HepG2 (cell line): Measurements from ENCODE around the gene MPP3. TPM values are rescaled to one million over a fixed set of nuclear protein-coding genes. Genes with fewer than 3 reads are reported as not detected.

Source experiments
- CBX5 ChIP-seq: sonication (generic); formaldehyde crosslinking; IDR thresholded peaks from 2 replicates; pipeline ENCODE4 v1.4.0; 2020; ENCODE audit warnings: missing genetic modification reagents, borderline replicate concordance
- FOXK1 ChIP-seq: sonication (generic); formaldehyde crosslinking; IDR thresholded peaks from 2 replicates; pipeline ENCODE4 v1.4.0; 2020; ENCODE audit warnings: low read depth, missing genetic modification reagents, borderline replicate concordance
- FUBP1 ChIP-seq: sonication (generic); formaldehyde crosslinking; IDR thresholded peaks from 2 replicates; pipeline ENCODE4 v1.5.1; 2020; ENCODE audit warnings: missing genetic modification reagents, mild to moderate bottlenecking, borderline replicate concordance
- GATAD2A ChIP-seq: IDR thresholded peaks from 2 replicates; pipeline ENCODE4 v1.6.1; 2016
- HNF4G ChIP-seq, 2 experiments: sonication (generic) in 1 of 2; formaldehyde crosslinking in 1 of 2; IDR thresholded peaks; 2 replicates each; pipeline versions ENCODE4 v1.4.0 to v1.6.1; 2011 to 2020; ENCODE audit warnings: borderline replicate concordance in 2 of 2, low read depth in 2 of 2, mild to moderate bottlenecking in 2 of 2, low read length in 1 of 2, missing genetic modification reagents in 1 of 2, moderate library complexity in 1 of 2
- HOXA9 ChIP-seq: sonication (generic); formaldehyde crosslinking; IDR thresholded peaks from 2 replicates; pipeline ENCODE4 v1.8.1; 2022; ENCODE audit warnings: missing genetic modification reagents, mild to moderate bottlenecking, moderate library complexity, borderline replicate concordance
- JDP2 ChIP-seq: sonication (generic); formaldehyde crosslinking; IDR thresholded peaks from 2 replicates; pipeline ENCODE4 v1.8.1; 2022; ENCODE audit warnings: missing genetic modification reagents, borderline replicate concordance
- MYC ChIP-seq: sonication (generic); formaldehyde crosslinking; IDR thresholded peaks from 2 replicates; pipeline ENCODE4 v1.9.0; 2021; ENCODE audit warnings: missing genetic modification reagents, borderline replicate concordance
- NBN ChIP-seq: fragments of 450-650 bp; conservative IDR thresholded peaks from 2 replicates; pipeline ENCODE4 v1.6.1; 2017
- NFE2 ChIP-seq: sonication (generic); formaldehyde crosslinking; IDR thresholded peaks from 2 replicates; pipeline ENCODE4 v1.4.0; 2020; ENCODE audit warnings: missing genetic modification reagents
- NFYC ChIP-seq: IDR thresholded peaks from 2 replicates; pipeline ENCODE4 v1.6.1; 2016; ENCODE audit warnings: missing genetic modification reagents, missing compliant biosample characterization
- PCBP2 ChIP-seq: fragments of 200-400 bp; formaldehyde crosslinking; optimal IDR thresholded peaks from 2 replicates; pipeline ENCODE3; 2018; ENCODE audit warnings: low read length, low read depth; ENCODE audit not compliant: poor library complexity, severe bottlenecking
- RBFOX2 ChIP-seq: fragments of 200-400 bp; formaldehyde crosslinking; IDR thresholded peaks from 2 replicates; pipeline ENCODE4 v1.6.1; 2017; ENCODE audit warnings: low read depth, mild to moderate bottlenecking, low read length
- SMARCE1 ChIP-seq: fragments of 450-650 bp; IDR thresholded peaks from 2 replicates; pipeline ENCODE4 v1.6.1; 2017; ENCODE audit warnings: borderline replicate concordance
- TARDBP ChIP-seq: sonication (generic); formaldehyde crosslinking; IDR thresholded peaks from 2 replicates; pipeline ENCODE4 v1.8.0; 2022; ENCODE audit warnings: mild to moderate bottlenecking, missing genetic modification reagents
- ZFP91 ChIP-seq: sonication (generic); formaldehyde crosslinking; IDR thresholded peaks from 2 replicates; pipeline ENCODE4 v1.9.0; 2022; ENCODE audit warnings: missing genetic modification reagents, mild to moderate bottlenecking, borderline replicate concordance
- ZFX ChIP-seq: sonication (generic); formaldehyde crosslinking; IDR thresholded peaks from 2 replicates; pipeline ENCODE4 v1.4.0; 2020; ENCODE audit warnings: mild to moderate bottlenecking, low read depth, missing genetic modification reagents, moderate library complexity
- ZNF30 ChIP-seq: sonication (generic); formaldehyde crosslinking; IDR thresholded peaks from 2 replicates; pipeline ENCODE4 v1.5.0; 2020; ENCODE audit warnings: mild to moderate bottlenecking, missing genetic modification reagents
- ZNF331 ChIP-seq: sonication (generic); formaldehyde crosslinking; IDR thresholded peaks from 2 replicates; pipeline ENCODE4 v1.4.0; 2020; ENCODE audit warnings: missing genetic modification reagents
- ZNF496 ChIP-seq: sonication (generic); formaldehyde crosslinking; IDR thresholded peaks from 2 replicates; pipeline ENCODE4 v1.8.1; 2023; ENCODE audit warnings: mild to moderate bottlenecking, moderate library complexity, missing genetic modification reagents; ENCODE audit not compliant: insufficient replicate concordance
- ZNF557 ChIP-seq: sonication (generic); formaldehyde crosslinking; IDR thresholded peaks from 2 replicates; pipeline ENCODE4 v1.4.0; 2020; ENCODE audit warnings: missing genetic modification reagents
- ZNF597 ChIP-seq: sonication (generic); formaldehyde crosslinking; IDR thresholded peaks from 2 replicates; pipeline ENCODE4 v1.5.0; 2020; ENCODE audit warnings: missing genetic modification reagents
- ZNF737 ChIP-seq: sonication (generic); formaldehyde crosslinking; IDR thresholded peaks from 2 replicates; pipeline ENCODE4 v1.5.0; 2020; ENCODE audit warnings: missing genetic modification reagents, mild to moderate bottlenecking, borderline replicate concordance
- polyA plus RNA-seq, 8 experiments: library from polyadenylated mRNA; depleted of rRNA in 3 of 8; stranded (reverse) in 7 of 8; unstranded in 1 of 8; fragments of >200 nt; fragmentation: Illumina TruSeq in 4 of 8; extraction: Trizol in 4 of 8; gene quantifications; 2 replicates each; pipeline versions ENCODE4 v1.2.1 to v1.2.3, GENCODE V29; 2011 to 2016; ENCODE audit warnings: low read depth in 4 of 8, missing spikeins in 1 of 8, mixed read lengths in 1 of 8; ENCODE audit not compliant: insufficient read depth in 1 of 8
- total RNA-seq, 5 experiments: library from RNA; depleted of rRNA; stranded (reverse); fragments of >200 nt; fragmentation: Illumina TruSeq; extraction: Trizol; gene quantifications; 2 replicates each; pipeline ENCODE4 v1.2.3, GENCODE V29; 2016; ENCODE audit warnings: low read depth in 1 of 5
- TF ChIP-seq, protein P1 (sequence below): sonication (generic); formaldehyde crosslinking; conservative IDR thresholded peaks from 2 replicates; pipeline ENCODE4 v1.8.0; 2022; ENCODE audit warnings: mild to moderate bottlenecking, moderate library complexity, missing genetic modification reagents

The MPP3 gene
- total and polyA plus RNA-seq, 2 of the 13 experiments (the other 11 are each of a cell fraction or from before 2014, with no cell fraction given): 0.91 to 1.8 TPM

DNA sequence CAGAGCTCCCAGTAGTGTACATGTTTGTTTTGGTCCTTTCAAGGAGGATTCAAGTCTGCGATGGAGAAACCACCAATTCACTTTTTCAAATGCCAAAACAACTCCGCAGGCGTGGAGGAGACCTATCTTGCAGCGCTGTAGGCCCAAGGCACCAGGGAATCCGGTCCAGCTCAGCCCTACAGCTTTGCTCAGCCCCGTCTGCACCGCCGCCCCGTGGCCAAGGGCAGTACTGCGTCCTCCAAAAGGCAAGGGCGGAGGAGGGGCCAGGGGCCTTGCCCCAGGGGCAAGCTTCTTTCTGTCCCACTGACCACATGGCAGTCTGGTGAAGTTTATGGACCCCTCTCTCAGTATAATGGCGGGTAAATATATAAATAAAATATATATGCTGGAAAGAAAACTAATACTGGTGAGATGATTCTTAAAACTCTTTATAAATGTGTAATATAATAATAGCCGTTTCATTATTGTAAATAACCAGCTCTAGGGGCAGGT, 13.3 kb upstream of the MPP3 start (continued):
- TF ChIP-seq FUBP1 (CRISPR knock-in tag) (no peak), GATAD2A (CRISPR knock-in tag) (peak; percentile 58; the same call in 1 of the 2 replicates), CBX5 (peak; percentile 71; the same call in 1 of the 2 replicates), JDP2 (no peak), FOXK1 (CRISPR knock-in tag) (peak; percentile 41; the same call in 1 of the 2 replicates), PCBP2 (no peak), HOXA9 (no peak), TARDBP (0 out of 2 replicates have a peak, but pooled peaks have one; percentile 20), ZNF557 (CRISPR knock-in tag) (no peak), NFE2 (CRISPR knock-in tag) (no peak), MYC (peak; percentile 40; the same call in 1 of the 2 replicates), RBFOX2 (no peak), ZNF737 (CRISPR knock-in tag) (no peak), NFYC (no peak), ZNF331 (CRISPR knock-in tag) (peak; percentile 74), SMARCE1 (no peak), NBN (no peak), HNF4G (IDR thresholded peaks at IDR 0.05; ENCODE audit: borderline replicate concordance, low read depth, low read length) (no peak), HNF4G (CRISPR knock-in tag; IDR thresholded peaks at IDR 0.05; ENCODE audit: borderline replicate concordance, low read depth) (0 out of 2 replicates have a peak, but pooled peaks have one; percentile 25), ZFX (CRISPR knock-in tag) (peak; percentile 76), ZFP91 (CRISPR knock-in tag) (peak; percentile 48), ZNF496 (CRISPR knock-in tag) (no peak), ZNF30 (no peak), ZNF597 (CRISPR knock-in tag) (no peak)
- TF ChIP-seq, protein P1, sequence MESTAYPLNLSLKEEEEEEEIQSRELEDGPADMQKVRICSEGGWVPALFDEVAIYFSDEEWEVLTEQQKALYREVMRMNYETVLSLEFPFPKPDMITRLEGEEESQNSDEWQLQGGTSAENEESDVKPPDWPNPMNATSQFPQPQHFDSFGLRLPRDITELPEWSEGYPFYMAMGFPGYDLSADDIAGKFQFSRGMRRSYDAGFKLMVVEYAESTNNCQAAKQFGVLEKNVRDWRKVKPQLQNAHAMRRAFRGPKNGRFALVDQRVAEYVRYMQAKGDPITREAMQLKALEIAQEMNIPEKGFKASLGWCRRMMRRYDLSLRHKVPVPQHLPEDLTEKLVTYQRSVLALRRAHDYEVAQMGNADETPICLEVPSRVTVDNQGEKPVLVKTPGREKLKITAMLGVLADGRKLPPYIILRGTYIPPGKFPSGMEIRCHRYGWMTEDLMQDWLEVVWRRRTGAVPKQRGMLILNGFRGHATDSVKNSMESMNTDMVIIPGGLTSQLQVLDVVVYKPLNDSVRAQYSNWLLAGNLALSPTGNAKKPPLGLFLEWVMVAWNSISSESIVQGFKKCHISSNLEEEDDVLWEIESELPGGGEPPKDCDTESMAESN: no peak
